Measurements from ENCODE around the gene STT3A. TPM values are rescaled to one million over a fixed set of nuclear protein-coding genes. Genes with fewer than 3 reads are reported as not detected.

STT3A gene
- total and polyA plus RNA-seq, 2 of the 13 experiments (the other 11 are each of a cell fraction or from before 2014, with no cell fraction given), result 229 to 319 TPM

DNA sequence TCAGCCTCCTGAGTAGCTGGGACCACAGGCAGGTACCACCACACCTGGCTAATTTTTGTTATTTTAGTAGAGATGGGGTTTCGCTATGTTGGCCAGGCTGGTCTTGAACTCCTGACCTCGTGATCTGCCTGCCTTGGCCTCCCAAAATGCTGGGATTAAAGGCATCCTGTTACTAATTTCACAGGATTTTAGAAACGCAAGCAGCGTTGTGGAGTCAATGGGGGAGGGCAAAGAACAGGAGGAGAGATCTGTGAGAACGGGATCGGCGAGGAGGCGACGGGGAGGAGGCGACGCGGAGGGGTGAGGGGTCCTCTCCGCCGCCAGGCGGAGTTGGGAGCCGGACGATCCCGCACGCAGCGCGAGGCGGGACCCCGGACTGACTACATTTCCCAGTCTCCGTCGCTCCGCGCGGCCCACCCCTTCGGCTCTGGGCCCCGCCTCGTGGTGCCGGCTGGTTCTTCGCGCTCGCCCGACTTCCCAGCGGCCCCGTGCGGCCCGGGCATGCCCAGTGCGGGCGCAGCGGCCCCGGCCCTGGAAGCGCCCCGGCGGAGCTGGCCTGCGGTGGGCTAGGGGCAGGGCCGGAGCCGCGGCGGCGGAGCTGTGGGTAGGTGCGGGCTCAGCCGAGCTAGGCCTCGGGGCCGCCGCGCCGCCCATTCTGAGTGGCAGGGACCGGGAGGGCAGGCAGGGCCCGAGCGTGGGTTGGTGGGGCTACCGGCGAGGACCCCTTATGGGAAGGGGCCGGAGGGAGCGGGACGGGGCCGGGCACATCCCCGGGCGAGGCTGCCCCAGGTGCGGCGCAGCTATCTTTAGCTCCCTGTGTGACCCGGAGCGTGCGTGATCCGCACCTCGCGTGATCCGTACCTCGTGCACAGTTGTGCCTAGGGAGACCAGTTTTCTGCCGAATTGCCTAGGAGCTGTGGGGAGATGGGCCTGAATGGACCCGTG is 23.4 kb upstream of the STT3A start, which contains the start of gene EI24 (continued):
- TF ChIP-seq, protein P1, sequence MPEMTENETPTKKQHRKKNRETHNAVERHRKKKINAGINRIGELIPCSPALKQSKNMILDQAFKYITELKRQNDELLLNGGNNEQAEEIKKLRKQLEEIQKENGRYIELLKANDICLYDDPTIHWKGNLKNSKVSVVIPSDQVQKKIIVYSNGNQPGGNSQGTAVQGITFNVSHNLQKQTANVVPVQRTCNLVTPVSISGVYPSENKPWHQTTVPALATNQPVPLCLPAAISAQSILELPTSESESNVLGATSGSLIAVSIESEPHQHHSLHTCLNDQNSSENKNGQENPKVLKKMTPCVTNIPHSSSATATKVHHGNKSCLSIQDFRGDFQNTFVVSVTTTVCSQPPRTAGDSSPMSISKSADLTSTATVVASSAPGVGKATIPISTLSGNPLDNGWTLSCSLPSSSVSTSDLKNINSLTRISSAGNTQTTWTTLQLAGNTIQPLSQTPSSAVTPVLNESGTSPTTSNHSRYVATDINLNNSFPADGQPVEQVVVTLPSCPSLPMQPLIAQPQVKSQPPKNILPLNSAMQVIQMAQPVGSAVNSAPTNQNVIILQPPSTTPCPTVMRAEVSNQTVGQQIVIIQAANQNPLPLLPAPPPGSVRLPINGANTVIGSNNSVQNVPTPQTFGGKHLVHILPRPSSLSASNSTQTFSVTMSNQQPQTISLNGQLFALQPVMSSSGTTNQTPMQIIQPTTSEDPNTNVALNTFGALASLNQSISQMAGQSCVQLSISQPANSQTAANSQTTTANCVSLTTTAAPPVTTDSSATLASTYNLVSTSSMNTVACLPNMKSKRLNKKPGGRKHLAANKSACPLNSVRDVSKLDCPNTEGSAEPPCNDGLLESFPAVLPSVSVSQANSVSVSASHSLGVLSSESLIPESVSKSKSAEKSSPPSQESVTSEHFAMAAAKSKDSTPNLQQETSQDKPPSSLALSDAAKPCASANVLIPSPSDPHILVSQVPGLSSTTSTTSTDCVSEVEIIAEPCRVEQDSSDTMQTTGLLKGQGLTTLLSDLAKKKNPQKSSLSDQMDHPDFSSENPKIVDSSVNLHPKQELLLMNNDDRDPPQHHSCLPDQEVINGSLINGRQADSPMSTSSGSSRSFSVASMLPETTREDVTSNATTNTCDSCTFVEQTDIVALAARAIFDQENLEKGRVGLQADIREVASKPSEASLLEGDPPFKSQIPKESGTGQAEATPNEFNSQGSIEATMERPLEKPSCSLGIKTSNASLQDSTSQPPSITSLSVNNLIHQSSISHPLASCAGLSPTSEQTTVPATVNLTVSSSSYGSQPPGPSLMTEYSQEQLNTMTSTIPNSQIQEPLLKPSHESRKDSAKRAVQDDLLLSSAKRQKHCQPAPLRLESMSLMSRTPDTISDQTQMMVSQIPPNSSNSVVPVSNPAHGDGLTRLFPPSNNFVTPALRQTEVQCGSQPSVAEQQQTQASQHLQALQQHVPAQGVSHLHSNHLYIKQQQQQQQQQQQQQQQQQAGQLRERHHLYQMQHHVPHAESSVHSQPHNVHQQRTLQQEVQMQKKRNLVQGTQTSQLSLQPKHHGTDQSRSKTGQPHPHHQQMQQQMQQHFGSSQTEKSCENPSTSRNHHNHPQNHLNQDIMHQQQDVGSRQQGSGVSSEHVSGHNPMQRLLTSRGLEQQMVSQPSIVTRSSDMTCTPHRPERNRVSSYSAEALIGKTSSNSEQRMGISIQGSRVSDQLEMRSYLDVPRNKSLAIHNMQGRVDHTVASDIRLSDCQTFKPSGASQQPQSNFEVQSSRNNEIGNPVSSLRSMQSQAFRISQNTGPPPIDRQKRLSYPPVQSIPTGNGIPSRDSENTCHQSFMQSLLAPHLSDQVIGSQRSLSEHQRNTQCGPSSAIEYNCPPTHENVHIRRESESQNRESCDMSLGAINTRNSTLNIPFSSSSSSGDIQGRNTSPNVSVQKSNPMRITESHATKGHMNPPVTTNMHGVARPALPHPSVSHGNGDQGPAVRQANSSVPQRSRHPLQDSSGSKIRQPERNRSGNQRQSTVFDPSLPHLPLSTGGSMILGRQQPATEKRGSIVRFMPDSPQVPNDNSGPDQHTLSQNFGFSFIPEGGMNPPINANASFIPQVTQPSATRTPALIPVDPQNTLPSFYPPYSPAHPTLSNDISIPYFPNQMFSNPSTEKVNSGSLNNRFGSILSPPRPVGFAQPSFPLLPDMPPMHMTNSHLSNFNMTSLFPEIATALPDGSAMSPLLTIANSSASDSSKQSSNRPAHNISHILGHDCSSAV (CRISPR knock-in tag; IDR thresholded peaks at IDR 0.05; ENCODE audit: borderline replicate concordance), result 0 out of 2 replicates have a peak, but pooled peaks have one; percentile 33
- TF ChIP-seq NFE2L1 (CRISPR knock-in tag; IDR thresholded peaks at IDR 0.05; ENCODE audit: borderline replicate concordance) (no peak), JUN (CRISPR knock-in tag; IDR thresholded peaks at IDR 0.05) (no peak), CBX5 (CRISPR knock-in tag; IDR thresholded peaks at IDR 0.05; ENCODE audit: borderline replicate concordance) (no peak; the same call in 1 of the 2 replicates), ZBTB21 (CRISPR knock-in tag; IDR thresholded peaks at IDR 0.05) (no peak), NONO (IDR thresholded peaks at IDR 0.05) (no peak), NONO (CRISPR knock-in tag; conservative IDR thresholded peaks at IDR 0.05) (0 out of 2 replicates have a peak, but pooled peaks have one; percentile 15), NRL (CRISPR knock-in tag; IDR thresholded peaks at IDR 0.05; ENCODE audit: borderline replicate concordance) (peak; percentile 56), BHLHE40 (IDR thresholded peaks at IDR 0.05; ENCODE audit: low read length) (no peak), KMT2A (CRISPR knock-in tag; IDR thresholded peaks at IDR 0.05) (peak; percentile 49), MEF2D (CRISPR knock-in tag; IDR thresholded peaks at IDR 0.05) (0 out of 2 replicates have a peak, but pooled peaks have one; percentile 38), PHF8 (CRISPR knock-in tag; IDR thresholded peaks at IDR 0.05) (peak; percentile 86), ZNF430 (CRISPR knock-in tag; IDR thresholded peaks at IDR 0.05) (0 out of 2 replicates have a peak, but pooled peaks have one; percentile 45), ZNF101 (CRISPR knock-in tag; IDR thresholded peaks at IDR 0.05; ENCODE audit: borderline replicate concordance, low read depth) (no peak), MYC (CRISPR knock-in tag; IDR thresholded peaks at IDR 0.05; ENCODE audit: borderline replicate concordance) (peak; percentile 80), ZNF530 (CRISPR knock-in tag; IDR thresholded peaks at IDR 0.05; ENCODE audit: low read depth) (no peak), ZNF777 (CRISPR knock-in tag; IDR thresholded peaks at IDR 0.05) (peak; percentile 26; the same call in 1 of the 2 replicates), ZSCAN31 (CRISPR knock-in tag; IDR thresholded peaks at IDR 0.05; ENCODE audit: low read depth) (peak; percentile 92), NCOA2 (CRISPR knock-in tag; IDR thresholded peaks at IDR 0.05) (no peak; the same call in 1 of the 2 replicates), NFKB2 (CRISPR knock-in tag; IDR thresholded peaks at IDR 0.05; ENCODE audit: borderline replicate concordance) (no peak; the same call in 1 of the 2 replicates)
- TF ChIP-seq, protein P2, sequence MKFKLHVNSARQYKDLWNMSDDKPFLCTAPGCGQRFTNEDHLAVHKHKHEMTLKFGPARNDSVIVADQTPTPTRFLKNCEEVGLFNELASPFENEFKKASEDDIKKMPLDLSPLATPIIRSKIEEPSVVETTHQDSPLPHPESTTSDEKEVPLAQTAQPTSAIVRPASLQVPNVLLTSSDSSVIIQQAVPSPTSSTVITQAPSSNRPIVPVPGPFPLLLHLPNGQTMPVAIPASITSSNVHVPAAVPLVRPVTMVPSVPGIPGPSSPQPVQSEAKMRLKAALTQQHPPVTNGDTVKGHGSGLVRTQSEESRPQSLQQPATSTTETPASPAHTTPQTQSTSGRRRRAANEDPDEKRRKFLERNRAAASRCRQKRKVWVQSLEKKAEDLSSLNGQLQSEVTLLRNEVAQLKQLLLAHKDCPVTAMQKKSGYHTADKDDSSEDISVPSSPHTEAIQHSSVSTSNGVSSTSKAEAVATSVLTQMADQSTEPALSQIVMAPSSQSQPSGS (CRISPR knock-in tag; IDR thresholded peaks at IDR 0.05), result peak; percentile 54; the same call in 1 of the 2 replicates
